ENCODE results near the gene PACRG. TPM values are rescaled to one million over a fixed set of nuclear protein-coding genes. Genes with fewer than 3 reads are reported as not detected.

Gene PACRG
- total and polyA plus RNA-seq, 2 of the 8 experiments (the other 6 are each of a cell fraction or from before 2014, with no cell fraction given), result 0.44 to 0.54 TPM

DNA sequence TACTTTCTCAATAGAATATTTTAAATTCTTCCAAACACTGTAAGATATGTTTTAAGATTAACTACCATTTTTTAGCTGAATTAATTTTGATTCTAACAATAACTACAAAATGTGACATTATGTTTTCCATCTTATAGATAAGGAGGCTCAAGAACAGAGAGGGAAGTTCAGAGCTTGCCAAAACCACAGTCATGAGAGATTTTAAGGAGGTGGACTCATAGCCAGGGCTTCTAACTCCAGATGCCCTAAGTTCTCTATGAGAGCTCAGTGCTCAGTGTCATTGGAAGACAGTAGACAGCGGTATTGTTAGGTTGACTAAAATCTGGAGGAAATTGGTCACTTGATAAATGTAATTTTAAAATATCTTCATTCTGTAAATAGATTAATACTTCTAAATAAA, 144.2 kb downstream of the PACRG start:
- Histone ChIP-seq H3K4me2 (ENCODE audit: insufficient read depth in 1 of 2, low read depth in 2 of 2, low read length in 2 of 2) (no peak overlapping the region), H2BK120ac (replicated peaks; ENCODE audit: low read depth, low read length) (no peak overlapping the region), H2BK20ac (ENCODE audit: low read length) (no peak overlapping the region), H3K9ac (replicated peaks in 1 of 4; ENCODE audit: extremely low read depth in 1 of 4, low read depth in 3 of 4, low read length in 3 of 4) (no peak overlapping the region), H2BK5ac (ENCODE audit: low read depth, low read length) (no peak overlapping the region), H2AK5ac (ENCODE audit: low read depth, low read length) (no peak overlapping the region), H3K4me1 (replicated peaks in 1 of 4; ENCODE audit: control insufficient read depth in 3 of 4, insufficient read depth in 4 of 4, low read length in 3 of 4) (no peaks in the 10 kb centered on the region), H3K36me3 (ENCODE audit: control insufficient read depth in 2 of 4, insufficient read depth in 4 of 4, low read length in 3 of 4) (no peaks in the 10 kb centered on the region), H2AFZ (ENCODE audit: low read length) (no peak overlapping the region), H3K79me1 (ENCODE audit: low read depth, low read length) (no peaks in the 10 kb centered on the region), H3K4me3 (ENCODE audit: extremely low read depth in 1 of 4, insufficient read depth in 2 of 4, low read depth in 3 of 4, low read length in 4 of 4) (no peak overlapping the region), H3K9me3 (ENCODE audit: insufficient read depth in 2 of 2, low read depth in 1 of 2, low read length in 1 of 2) (peaks cover 0 to 3% of the 10 kb centered on the region in 2 experiments; a peak in 1 of 4 replicates), H3K56ac (replicated peaks; ENCODE audit: insufficient read length, low read depth, low read length) (no peak overlapping the region), H3K27me3 (replicated peaks in 1 of 4; ENCODE audit: control insufficient read depth in 3 of 4, extremely low read depth in 1 of 4, insufficient read depth in 3 of 4, low read length in 3 of 4) (no peaks in the 10 kb centered on the region), H4K20me1 (replicated peaks in 1 of 2; ENCODE audit: control insufficient read depth in 1 of 2, insufficient read depth in 2 of 2, low read length in 2 of 2) (peaks cover 0 to 2% of the 10 kb centered on the region in 2 experiments), H2BK12ac (ENCODE audit: low read depth, low read length) (no peak overlapping the region), H3K4ac (replicated peaks; ENCODE audit: insufficient read length, low read depth, low read length) (no peak overlapping the region), H3K23ac (ENCODE audit: insufficient read length) (no peak overlapping the region), H3K18ac (ENCODE audit: extremely low read depth, low read length) (no peak overlapping the region), H3K23me2 (ENCODE audit: low read depth, low read length) (peaks cover 7% of the 10 kb centered on the region; the same call in 1 of the 2 replicates), H3K14ac (ENCODE audit: insufficient read length) (no peak overlapping the region), H4K8ac (ENCODE audit: extremely low read depth, insufficient read depth, low read length) (no peak overlapping the region), H4K5ac (ENCODE audit: insufficient read length, low read depth, low read length) (no peak overlapping the region), H3K79me2 (ENCODE audit: control insufficient read depth in 1 of 2, insufficient read depth in 2 of 2, low read length in 2 of 2) (no peaks in the 10 kb centered on the region), H2BK15ac (ENCODE audit: low read length) (no peak overlapping the region), H4K91ac (replicated peaks; ENCODE audit: insufficient read length, low read length) (no peak overlapping the region), H3K27ac (ENCODE audit: low read depth, low read length) (no peak overlapping the region)
- ChIA-PET POLR2A (ENCODE audit: partially characterized antibody) (no interaction called here), CTCF (ENCODE audit: partially characterized antibody) (interaction anchor here (0.6 to 0.8 kb wide), 3 partner anchors 55 to 298 kb away, joined by 3 to 4 read pairs (median 4); no protein-coding TSS in a partner anchor)
- TF ChIP-seq TAF7 (optimal IDR thresholded peaks at IDR 0.05; ENCODE audit: borderline replicate concordance, low read depth, low read length) (no peak), KDM1A (IDR thresholded peaks at IDR 0.05; ENCODE audit: borderline replicate concordance, low read length) (no peak), CBX5 (IDR thresholded peaks at IDR 0.05; ENCODE audit: low read depth, low read length) (no peak), HDAC6 (IDR thresholded peaks at IDR 0.05; ENCODE audit: low read depth, low read length) (no peak), POU5F1 (IDR thresholded peaks at IDR 0.05; ENCODE audit: low read depth, low read length) (no peak), SIRT6 (IDR thresholded peaks at IDR 0.05; ENCODE audit: low read length) (no peak), RXRA (IDR thresholded peaks at IDR 0.05; ENCODE audit: insufficient read depth, low read depth, low read length) (no peak), JUND (IDR thresholded peaks at IDR 0.05; ENCODE audit: low read length) (no peak), BRCA1 (IDR thresholded peaks at IDR 0.05; ENCODE audit: low read depth, low read length) (no peak), BACH1 (IDR thresholded peaks at IDR 0.05; ENCODE audit: low read length) (no peak), RFX5 (IDR thresholded peaks at IDR 0.05; ENCODE audit: borderline replicate concordance, low read depth, low read length) (no peak), EGR1 (IDR thresholded peaks at IDR 0.05; ENCODE audit: borderline replicate concordance, low read depth, low read length) (no peak)
- TF ChIP-seq, protein P1, sequence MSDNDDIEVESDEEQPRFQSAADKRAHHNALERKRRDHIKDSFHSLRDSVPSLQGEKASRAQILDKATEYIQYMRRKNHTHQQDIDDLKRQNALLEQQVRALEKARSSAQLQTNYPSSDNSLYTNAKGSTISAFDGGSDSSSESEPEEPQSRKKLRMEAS (IDR thresholded peaks at IDR 0.05), result no peak
- DNase-seq (ENCODE audit: low read depth in 1 of 2, low spot score in 2 of 2) (no peak), FAIRE-seq (no peak)
- 93% methylated on average over 1 of the region's 1 CpG; no CpG with 5 or more reads in 1 of the 2 experiments for WGBS, 2 experiments (ENCODE audit: extremely low coverage in 1 of 2, insufficient coverage in 1 of 2, insufficient read length in 1 of 2, insufficient replicate concordance in 2 of 2, low coverage in 1 of 2, low lambda C conversion rate in 2 of 2, missing lambda C conversion rate in 1 of 2)
